K562 (cell line): ENCODE results near the gene NPEPPS. TPM values are rescaled to one million over a fixed set of nuclear protein-coding genes. Genes with fewer than 3 reads are reported as not detected.

Source experiments
- ATAC-seq: fragments of 200-7000 bp; cut with Tn5 transposase; 3 replicates; pipeline ENCODE4 v1.9.1; 2020; ENCODE audit warnings: moderate library complexity
- BruUV-seq: library from RNA; stranded (reverse); fragments of 400-500 nt; replicated peaks from 2 replicates; lab custom pipeline; 2021; lab: Mats Ljungman, UMichigan
- CTCF ChIA-PET: fragments of 300-600 bp; formaldehyde crosslinking; extraction: SDS; loops from one replicate; lab custom pipeline; 2021; ENCODE audit warnings: low intra/inter-chr PET ratio; lab: Yijun Ruan, JAX
- POLR2A ChIA-PET: fragments of 300-600, 350-650 bp; sonication (Branson Sonifier 250); formaldehyde crosslinking; extraction: SDS; loops from one replicate; lab custom pipeline; 2021; ENCODE audit warnings: antibody characterized with exemption, inconsistent platforms; lab: Yijun Ruan, JAX
- DNase-seq, 4 experiments: peaks; one replicate each; pipeline versions ENCODE4 v3.0.0 to v3.0.0-alpha.2; 2011 to 2018; ENCODE audit warnings: low spot score in 3 of 4, mixed read lengths in 3 of 4; ENCODE audit errors: extremely low read depth in 1 of 4
- FAIRE-seq: peaks from 2 replicates; lab custom pipeline; 2011; peaks lifted over from hg19 to GRCh38; lab: Jason Lieb, UNC
- H2AFZ ChIP-seq: 2 replicates; pipeline ENCODE4 v1.6.0; 2011; ENCODE audit warnings: low read depth, low read length, control low read depth, inconsistent platforms
- H3K27ac ChIP-seq: fragments of 200-600 bp; 3 replicates; pipeline ENCODE4 v1.8.0; 2011; ENCODE audit warnings: low read depth, mild to moderate bottlenecking, control low read depth, inconsistent platforms, low read length, moderate library complexity, mixed read lengths; ENCODE audit errors: extremely low read depth
- H3K27me3 ChIP-seq, 2 experiments: fragments of 300-600 bp in 1 of 2; 2 replicates in 1 of 2; 3 replicates in 1 of 2; pipeline versions ENCODE4 v1.6.0 to v1.8.0; 2011; ENCODE audit warnings: inconsistent platforms in 2 of 2, low read length in 2 of 2, mild to moderate bottlenecking in 1 of 2, mixed read lengths in 1 of 2, moderate library complexity in 1 of 2; ENCODE audit not compliant: control insufficient read depth in 2 of 2, insufficient read depth in 2 of 2
- H3K36me3 ChIP-seq: fragments of 300-600 bp; 3 replicates; pipeline ENCODE4 v1.8.0; 2011; ENCODE audit warnings: mild to moderate bottlenecking, low read length, inconsistent platforms; ENCODE audit not compliant: control insufficient read depth, insufficient read depth
- H3K4me1 ChIP-seq, 2 experiments: fragments of 200-600 bp in 1 of 2; replicated peaks in 1 of 2; 2 replicates in 1 of 2; 3 replicates in 1 of 2; pipeline versions ENCODE4 v1.5.1 to v1.8.0; 2011; ENCODE audit warnings: inconsistent platforms in 2 of 2, low read length in 2 of 2, mild to moderate bottlenecking in 1 of 2, mixed read lengths in 1 of 2, moderate library complexity in 1 of 2; ENCODE audit not compliant: control insufficient read depth in 2 of 2, insufficient read depth in 2 of 2
- H3K4me2 ChIP-seq: 2 replicates; pipeline ENCODE4 v1.6.1; 2011; ENCODE audit warnings: low read length, control low read depth, inconsistent platforms, mixed read lengths; ENCODE audit not compliant: insufficient read depth
- H3K4me3 ChIP-seq: fragments of 200-600 bp; sonication (generic), shearing (Covaris generic); 2 replicates; pipeline ENCODE4 v1.5.1; 2016; ENCODE audit warnings: control low read depth, inconsistent platforms
- H3K79me2 ChIP-seq: fragments of 200-600 bp; 3 replicates; pipeline ENCODE4 v1.8.0; 2011; ENCODE audit warnings: low read length, inconsistent platforms; ENCODE audit not compliant: control insufficient read depth, insufficient read depth
- H3K9ac ChIP-seq, 2 experiments: 2 replicates each; pipeline versions ENCODE4 v1.6.0 to v1.6.1; 2011; ENCODE audit warnings: low read depth in 2 of 2, low read length in 2 of 2, control low read depth in 1 of 2, inconsistent platforms in 1 of 2, mild to moderate bottlenecking in 1 of 2, mixed read lengths in 1 of 2; ENCODE audit not compliant: insufficient read depth in 1 of 2
- H3K9me1 ChIP-seq: one replicate; pipeline ENCODE4 v1.6.0; 2011; ENCODE audit warnings: inconsistent platforms, mild to moderate bottlenecking, low read length, moderate library complexity; ENCODE audit not compliant: control insufficient read depth, insufficient read depth
- H3K9me3 ChIP-seq: replicated peaks from 2 replicates; pipeline ENCODE4 v1.5.1; 2011; ENCODE audit warnings: low read depth, low read length, inconsistent platforms; ENCODE audit not compliant: control insufficient read depth, insufficient read depth
- H4K20me1 ChIP-seq: replicated peaks from 2 replicates; pipeline ENCODE4 v1.6.1; 2011; ENCODE audit warnings: low read length, inconsistent platforms, mixed read lengths; ENCODE audit not compliant: control insufficient read depth, insufficient read depth
- GMEB1 ChIP-seq: fragments of 250-450 bp; sonication (Bioruptor Pico); IDR thresholded peaks from 2 replicates; pipeline ENCODE4 v1.4.0; 2020; ENCODE audit warnings: mild to moderate bottlenecking
- THRA ChIP-seq: fragments of 450-650 bp; IDR thresholded peaks from 2 replicates; pipeline ENCODE4 v1.6.1; 2017; ENCODE audit warnings: mild to moderate bottlenecking, moderate library complexity
- ZSCAN29 ChIP-seq: fragments of 450-650 bp; IDR thresholded peaks from 2 replicates; pipeline ENCODE4 v1.6.1; 2017
- WGBS: fragments of 100-300 bp; shearing (Covaris generic); methylation state at CpG from one replicate; pipeline ENCODE4 v1.1.6; 2016; ENCODE audit warnings: low coverage, mixed read lengths; ENCODE audit not compliant: insufficient coverage; ENCODE audit errors: missing lambda C conversion rate; 5-methylcytosine and 5-hydroxymethylcytosine counted together
- in situ Hi-C: fragments of 300-500 bp; cut with MboI; formaldehyde crosslinking; loops from 4 replicates; pipeline ENCODE4 v1.15.0; 2018; ENCODE audit warnings: inconsistent platforms, mixed read lengths
- intact Hi-C: fragments of 100-400 bp; cut with micrococcal nuclease; formaldehyde crosslinking; loops from 2 replicates; pipeline ENCODE4 v1.14.2; 2022
- polyA plus RNA-seq, 8 experiments: library from polyadenylated mRNA; depleted of rRNA in 4 of 8; stranded (reverse) in 5 of 8; unstranded in 3 of 8; fragments of >200 nt; fragmentation: Nextera tagmentation in 2 of 8; fragmentation: Illumina TruSeq in 1 of 8; extraction: Ambion mirVana in 2 of 8; extraction: Trizol in 1 of 8; gene quantifications; 2 replicates each; pipeline versions ENCODE4 v1.2.1 to v1.2.3, GENCODE V29; 2011 to 2014; ENCODE audit warnings: inconsistent platforms in 1 of 8, missing spikeins in 1 of 8
- total RNA-seq, 7 experiments: library from RNA; depleted of rRNA in 6 of 7; stranded (reverse); fragments of >200 nt in 6 of 7; fragmentation: Illumina TruSeq in 2 of 7; extraction: Trizol in 2 of 7; gene quantifications; 2 replicates each; pipeline versions ENCODE4 v1.2.1 to v1.2.3, GENCODE V29; 2011 to 2021; ENCODE audit warnings: low replicate concordance in 1 of 7

NPEPPS gene
- total and polyA plus RNA-seq, 9 of the 15 experiments (the other 6 are each of a cell fraction or from before 2014, with no cell fraction given): 21.4 to 108 (median 46.0) TPM

- intact Hi-C loops: no loop called here
- WGBS: 94% methylated on average over 1 of the region's 1 CpG
- Histone ChIP-seq H3K9me3 (no peaks in the 10 kb centered on the region), H4K20me1 (no peaks in the 10 kb centered on the region), H3K4me3 (no peak overlapping the region), H3K9ac (no peak overlapping the region), H3K27ac (no peak overlapping the region), H2AFZ (no peak overlapping the region), H3K79me2 (no peaks in the 10 kb centered on the region), H3K36me3 (peaks cover 71% of the 10 kb centered on the region), H3K9me1 (no peaks in the 10 kb centered on the region), H3K4me2 (no peak overlapping the region), H3K27me3 (no peaks in the 10 kb centered on the region), H3K4me1 (no peaks in the 10 kb centered on the region)
- BruUV-seq: no TSS peak
- ChIA-PET CTCF (no interaction called here), POLR2A (interaction anchor here (0.6 to 1.0 kb wide), 2 partner anchors 14 to 404 kb away, joined by 3 to 4 read pairs; no protein-coding TSS in a partner anchor)
- DNase-seq (no peak), ATAC-seq (no peak), FAIRE-seq (no peak)
- TF ChIP-seq GMEB1 (CRISPR knock-in tag): no peak
- TF ChIP-seq THRA: no peak
- TF ChIP-seq ZSCAN29: no peak
- in situ Hi-C loops: loop anchor here (25.0 kb wide), 1 partner anchor 618 kb away; the partner anchor contains the start of gene RPRML
Measured at GRCh38 chr17:47605011-47605410, 74.1 kb downstream of the NPEPPS start.
